Choroid plexus epithelial cell (primary cell): Measurements from ENCODE around the gene BTBD2.

ENCODE experiments used
- DNase-seq: peaks from one replicate; pipeline ENCODE4 v3.0.0-alpha.2; 2010; ENCODE audit warnings: low read depth
- H3K4me3 ChIP-seq: 2 replicates; pipeline ENCODE4 v1.5.1; 2011; ENCODE audit warnings: low read depth, mild to moderate bottlenecking, control low read depth, low read length, moderate library complexity
- CTCF ChIP-seq: conservative IDR thresholded peaks from 2 replicates; pipeline ENCODE4 v1.5.1; 2011; ENCODE audit warnings: low read depth, mild to moderate bottlenecking, control low read depth, inconsistent platforms, low read length, moderate library complexity

BTBD2 gene

GRCh38 chr19:2010135-2010668 is 5.3 kb downstream of the BTBD2 start:
- no peak overlapping the region for H3K4me3 ChIP-seq
- no peak for TF ChIP-seq CTCF
- no peak for DNase-seq

- no peak for DNase-seq
- H3K4me3 ChIP-seq = no peak overlapping the region
- TF ChIP-seq CTCF = no peak
Observed at GRCh38 chr19:2003874-2004273, 11.6 kb downstream of the BTBD2 start.

- H3K4me3 ChIP-seq = no peak overlapping the region
- no peak for DNase-seq
- TF ChIP-seq CTCF = no peak
Observed at GRCh38 chr19:1999856-2000515, 15.5 kb downstream of the BTBD2 start.

- TF ChIP-seq CTCF = no peak
- DNase-seq = no peak
- H3K4me3 ChIP-seq = no peak overlapping the region
Observed at GRCh38 chr19:1998712-1999708, 16.5 kb downstream of the BTBD2 start.

GRCh38 chr19:1997353-1998233 is 17.9 kb downstream of the BTBD2 start:
- DNase-seq = no peak
- no peak for TF ChIP-seq CTCF
- H3K4me3 ChIP-seq = no peak overlapping the region

GRCh38 chr19:1992759-1993260 is 22.7 kb downstream of the BTBD2 start:
- TF ChIP-seq CTCF = no peak
- no peak overlapping the region for H3K4me3 ChIP-seq
- DNase-seq = no peak
